Glutamatergic neuron (in vitro differentiated cells): Measurements from ENCODE around the gene CELA2A. TPM values are rescaled to one million over a fixed set of nuclear protein-coding genes. Genes with fewer than 3 reads are reported as not detected.

ENCODE experiments used
- DNase-seq: peaks from one replicate; pipeline ENCODE4 v3.0.0; 2022
- H3K27ac Mint-ChIP-seq: one replicate; pipeline ENCODE4 v1.8.0; 2020; ENCODE audit warnings: mild to moderate bottlenecking, mixed read lengths, inconsistent platforms; ENCODE audit not compliant: unreplicated experiment
- H3K27me3 Mint-ChIP-seq: one replicate; pipeline ENCODE4 v1.8.0; 2020; ENCODE audit warnings: mild to moderate bottlenecking, moderate library complexity, mixed read lengths, inconsistent platforms; ENCODE audit not compliant: unreplicated experiment
- H3K36me3 Mint-ChIP-seq: one replicate; pipeline ENCODE4 v1.8.0; 2020; ENCODE audit warnings: mild to moderate bottlenecking, mixed read lengths, inconsistent platforms; ENCODE audit not compliant: unreplicated experiment
- H3K4me1 Mint-ChIP-seq: one replicate; pipeline ENCODE4 v1.8.0; 2020; ENCODE audit warnings: mild to moderate bottlenecking, low read depth, mixed read lengths, inconsistent platforms; ENCODE audit not compliant: unreplicated experiment
- H3K4me3 Mint-ChIP-seq: one replicate; pipeline ENCODE4 v1.8.0; 2020; ENCODE audit warnings: mild to moderate bottlenecking, mixed read lengths, inconsistent platforms; ENCODE audit not compliant: unreplicated experiment
- H3K9me3 Mint-ChIP-seq: one replicate; pipeline ENCODE4 v1.8.0; 2020; ENCODE audit warnings: mild to moderate bottlenecking, moderate library complexity, mixed read lengths, inconsistent platforms; ENCODE audit not compliant: unreplicated experiment
- CTCF ChIP-seq: fragments of 200-600 bp; sonication (generic); IDR thresholded peaks from one replicate; pipeline ENCODE4 v1.5.0; 2021; ENCODE audit not compliant: partially characterized antibody, unreplicated experiment
- total RNA-seq: library from RNA; stranded (reverse); fragmentation: NEBNext Ultra II Directional; extraction: Animal tissue kit (Norgen Biotek cat#: 25700); gene quantifications from one replicate; pipeline ENCODE4 v1.2.1, GENCODE V29; 2021; ENCODE audit not compliant: unreplicated experiment

CELA2A gene
- total RNA-seq, 1 donor from 2014 or later: not detected

- no peak overlapping the region for H3K4me3 Mint-ChIP-seq
- peaks cover 5% of the 10 kb centered on the region for H3K27me3 Mint-ChIP-seq
- H3K9me3 Mint-ChIP-seq: peaks cover 4% of the 10 kb centered on the region
- H3K4me1 Mint-ChIP-seq: peaks cover under 1% of the 10 kb centered on the region
- no peak for TF ChIP-seq CTCF
- no peak for DNase-seq
- no peaks in the 10 kb centered on the region for H3K36me3 Mint-ChIP-seq
- no peak overlapping the region for H3K27ac Mint-ChIP-seq
Observed at GRCh38 chr1:15420853-15421465, 35.6 kb upstream of the CELA2A start.

GRCh38 chr1:15422871-15423270, 33.7 kb upstream of the CELA2A start:
- no peak overlapping the region for H3K4me3 Mint-ChIP-seq
- peaks cover 7% of the 10 kb centered on the region for H3K4me1 Mint-ChIP-seq
- no peak overlapping the region for H3K27ac Mint-ChIP-seq
- no peak for DNase-seq
- H3K9me3 Mint-ChIP-seq: peaks cover 6% of the 10 kb centered on the region
- H3K36me3 Mint-ChIP-seq: no peaks in the 10 kb centered on the region
- no peak for TF ChIP-seq CTCF
- peaks cover 9% of the 10 kb centered on the region for H3K27me3 Mint-ChIP-seq

- no peak for TF ChIP-seq CTCF
- Mint-ChIP-seq H3K4me1 (peaks cover 7% of the 10 kb centered on the region), H3K4me3 (no peak overlapping the region), H3K9me3 (peaks cover 6% of the 10 kb centered on the region), H3K36me3 (no peaks in the 10 kb centered on the region), H3K27ac (no peak overlapping the region), H3K27me3 (peaks cover 9% of the 10 kb centered on the region)
- DNase-seq: no peak
Observed at GRCh38 chr1:15423355-15424077, 33.0 kb upstream of the CELA2A start.

- H3K27ac Mint-ChIP-seq: no peak overlapping the region
- no peaks in the 10 kb centered on the region for H3K36me3 Mint-ChIP-seq
- H3K4me3 Mint-ChIP-seq: no peak overlapping the region
- peaks cover 9% of the 10 kb centered on the region for H3K27me3 Mint-ChIP-seq
- H3K4me1 Mint-ChIP-seq: peaks cover 7% of the 10 kb centered on the region
- peaks cover 4% of the 10 kb centered on the region for H3K9me3 Mint-ChIP-seq
- TF ChIP-seq CTCF: no peak
- DNase-seq: no peak
Observed at GRCh38 chr1:15424146-15424667, 32.3 kb upstream of the CELA2A start.

GRCh38 chr1:15424981-15425380, 31.6 kb upstream of the CELA2A start:
- no peak for DNase-seq
- TF ChIP-seq CTCF: no peak
- Mint-ChIP-seq H3K4me3 (no peak overlapping the region), H3K27me3 (peaks cover 9% of the 10 kb centered on the region), H3K9me3 (peaks cover 2% of the 10 kb centered on the region), H3K36me3 (no peaks in the 10 kb centered on the region), H3K27ac (no peak overlapping the region), H3K4me1 (peaks cover 8% of the 10 kb centered on the region)
